B cell (primary cell): Measurements from ENCODE around the gene PAPSS2. TPM values are rescaled to one million over a fixed set of nuclear protein-coding genes. Genes with fewer than 3 reads are reported as not detected.

Source experiments
- ATAC-seq: fragments of 200-7000 bp; cut with Tn5 transposase; one replicate; pipeline ENCODE4 v1.10.0; 2021; ENCODE audit warnings: low read depth, mild to moderate bottlenecking, moderate number of reproducible peaks, moderate library complexity
- CTCF ChIA-PET: fragments of 350-600 bp; sonication (Branson Sonifier 250); formaldehyde crosslinking; loops from one replicate; lab custom pipeline; 2021; ENCODE audit warnings: antibody characterized with exemption, inconsistent platforms; lab: Charles Lee
- POLR2A ChIA-PET: fragments of 350-600 bp; sonication (Branson Sonifier 250); formaldehyde crosslinking; loops from one replicate; lab custom pipeline; 2021; ENCODE audit warnings: antibody characterized with exemption; lab: Charles Lee
- DNase-seq: peaks from one replicate; pipeline ENCODE4 v3.0.0; 2013
- H2AFZ ChIP-seq: 2 replicates; pipeline ENCODE4 v1.6.1; 2012; ENCODE audit warnings: mild to moderate bottlenecking, low read depth, low read length; ENCODE audit not compliant: insufficient read depth, poor library complexity, severe bottlenecking
- H3K27ac ChIP-seq, 2 donors: 1 replicate in 1 of 2; 2 replicates in 1 of 2; pipeline ENCODE4 v1.5.1; 2012 to 2013; ENCODE audit warnings: low read length in 2 of 2, mild to moderate bottlenecking in 2 of 2, moderate library complexity in 1 of 2
- H3K27me3 ChIP-seq, 4 experiments: fragments of 200-600 bp in 1 of 4; sonication (generic) in 1 of 4; replicated peaks in 1 of 4; 1 replicate in 2 of 4; 2 replicates in 2 of 4; pipeline versions ENCODE4 v1.6.1 to v1.7.0; 2013 to 2016; ENCODE audit warnings: low read length in 3 of 4, mild to moderate bottlenecking in 2 of 4, mixed read lengths in 1 of 4, moderate library complexity in 1 of 4; ENCODE audit not compliant: insufficient read depth in 4 of 4, control insufficient read depth in 3 of 4; ENCODE audit errors: control extremely low read depth in 1 of 4
- H3K36me3 ChIP-seq, 2 experiments: replicated peaks in 1 of 2; 1 replicate in 1 of 2; 2 replicates in 1 of 2; pipeline versions ENCODE4 v1.6.1 to v1.7.1; 2013; ENCODE audit warnings: low read length in 1 of 2; ENCODE audit not compliant: insufficient read depth in 2 of 2, control insufficient read depth in 1 of 2; ENCODE audit errors: control extremely low read depth in 1 of 2, extremely low read depth in 1 of 2
- H3K4me1 ChIP-seq, 2 donors: fragments of 200-600 bp in 1 of 2; sonication (generic) in 1 of 2; 1 replicate in 1 of 2; 2 replicates in 1 of 2; pipeline versions ENCODE4 v1.5.1 to v1.6.1; 2013 to 2017; ENCODE audit warnings: low read length in 2 of 2; ENCODE audit not compliant: control insufficient read depth in 2 of 2, insufficient read depth in 2 of 2
- H3K4me2 ChIP-seq: replicated peaks from 2 replicates; pipeline ENCODE3; 2012; ENCODE audit warnings: mild to moderate bottlenecking, low read depth, low read length; ENCODE audit not compliant: poor library complexity, severe bottlenecking
- H3K4me3 ChIP-seq, 5 experiments: fragments of 200-600 bp in 1 of 5; sonication (generic) in 1 of 5; 1 replicate in 3 of 5; 2 replicates in 2 of 5; pipeline versions ENCODE4 v1.5.1 to v1.7.0; 2011 to 2016; ENCODE audit warnings: low read length in 4 of 5, mild to moderate bottlenecking in 4 of 5, low read depth in 2 of 5, control low read depth in 1 of 5, moderate library complexity in 1 of 5; ENCODE audit not compliant: insufficient read depth in 1 of 5; ENCODE audit errors: control extremely low read depth in 1 of 5, extremely low read depth in 1 of 5
- H3K79me2 ChIP-seq: fragments of 200-600 bp; sonication (generic); one replicate; pipeline ENCODE4 v1.6.0; 2016; ENCODE audit warnings: low read length; ENCODE audit not compliant: control insufficient read depth, insufficient read depth
- H3K9ac ChIP-seq: fragments of 200-600 bp; sonication (generic); 2 replicates; pipeline ENCODE4 v1.6.1; 2017; ENCODE audit warnings: mild to moderate bottlenecking, low read length, moderate library complexity
- H3K9me3 ChIP-seq, 3 donors: one replicate each; pipeline versions ENCODE4 v1.6.1 to v1.7.1; 2013; ENCODE audit warnings: low read length in 2 of 3; ENCODE audit not compliant: control insufficient read depth in 2 of 3, insufficient read depth in 1 of 3; ENCODE audit errors: control extremely low read depth in 1 of 3
- H4K20me1 ChIP-seq: 2 replicates; pipeline ENCODE4 v1.6.0; 2012; ENCODE audit warnings: mild to moderate bottlenecking, low read length; ENCODE audit not compliant: insufficient read depth, control insufficient read depth, poor library complexity, severe bottlenecking
- H3K27ac Mint-ChIP-seq: one replicate; pipeline ENCODE4 v1.8.0; 2021; ENCODE audit warnings: mixed read lengths
- H3K27me3 Mint-ChIP-seq: one replicate; pipeline ENCODE4 v1.8.0; 2021; ENCODE audit warnings: mixed read lengths
- H3K4me1 Mint-ChIP-seq: one replicate; pipeline ENCODE4 v1.8.0; 2021; ENCODE audit warnings: mixed read lengths
- H3K4me3 Mint-ChIP-seq: one replicate; pipeline ENCODE4 v1.8.0; 2021; ENCODE audit warnings: mixed read lengths
- H3K9me3 Mint-ChIP-seq: one replicate; pipeline ENCODE4 v1.8.0; 2022; ENCODE audit warnings: mixed read lengths; ENCODE audit not compliant: insufficient read depth
- EZH2 ChIP-seq: IDR thresholded peaks from 2 replicates; pipeline ENCODE4 v1.6.1; 2012; ENCODE audit warnings: borderline replicate concordance, low read depth, mild to moderate bottlenecking, moderate library complexity, low read length; ENCODE audit not compliant: insufficient read depth, poor library complexity, severe bottlenecking
- whole genome bisulfite sequencing: methylation state at CpG from one replicate; pipeline ENCODE4 v1.1.5; 2013; ENCODE audit warnings: missing lambda C conversion rate; ENCODE audit not compliant: insufficient coverage; 5-methylcytosine and 5-hydroxymethylcytosine counted together
- intact Hi-C: fragments of 100-400 bp; cut with micrococcal nuclease; formaldehyde crosslinking; loops from one replicate; pipeline ENCODE4 v1.10.0; 2022
- polyA plus RNA-seq: library from polyadenylated mRNA; depleted of rRNA; stranded (reverse); fragments of >200 nt; gene quantifications from 2 replicates; pipeline ENCODE4 v1.2.3, GENCODE V29; 2012
- total RNA-seq, 2 donors: library from RNA; stranded (reverse); fragments of 120-200 nt in 1 of 2; gene quantifications; 1 replicate in 1 of 2; 2 replicates in 1 of 2; pipeline versions ENCODE4 v1.2.3 to v1.2.4, GENCODE V29; 2013 to 2022
- TF ChIP-seq, protein P1 (sequence below): fragments of 200-600 bp; IDR thresholded peaks from one replicate; pipeline ENCODE4 v1.8.0; 2022; ENCODE audit warnings: antibody characterized with exemption, mild to moderate bottlenecking

The PAPSS2 gene
- total and polyA plus RNA-seq, 2 donors (not counting 1 experiment from before 2014, with no cell fraction given), result not detected

DNA sequence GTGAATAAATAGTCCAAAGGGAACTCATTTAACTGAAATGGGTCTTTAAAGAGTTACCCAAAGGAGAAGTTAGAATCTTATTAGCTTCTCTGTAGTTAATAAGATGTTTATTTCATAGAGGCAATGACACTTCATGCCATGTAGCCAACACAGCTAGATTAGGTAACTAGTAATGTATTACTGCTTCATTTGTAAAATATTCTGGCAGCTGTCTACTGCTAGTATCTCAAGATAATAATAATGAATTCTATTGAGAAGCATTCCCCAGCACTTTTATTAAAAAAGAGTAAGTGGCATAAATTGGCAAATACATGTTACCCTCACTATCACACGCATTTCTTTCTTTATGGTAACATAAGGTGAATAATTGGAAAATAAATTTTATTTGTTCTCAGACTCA lies 10.1 kb downstream of the PAPSS2 start:
- H3K4me3 Mint-ChIP-seq, result no peak overlapping the region

DNA sequence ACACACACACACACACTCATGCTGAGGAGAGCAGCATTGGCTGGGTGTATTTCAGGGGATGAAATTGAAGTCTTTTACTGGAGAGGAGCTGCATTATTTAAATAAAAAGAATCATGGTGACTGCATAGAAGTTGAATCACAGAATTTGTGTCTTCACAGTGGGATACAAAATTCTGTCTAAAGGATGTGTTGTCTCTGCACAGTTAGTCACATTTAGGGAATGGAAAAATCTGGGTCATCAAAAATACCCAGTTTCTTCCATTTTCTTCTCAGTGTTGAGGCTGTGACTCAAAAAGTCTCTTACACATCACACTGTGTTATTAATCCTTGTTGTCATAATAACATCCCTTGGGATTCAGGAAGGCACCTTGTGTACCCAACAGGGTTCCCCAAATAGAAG lies 10.9 kb downstream of the PAPSS2 start:
- Mint-ChIP-seq H3K27me3 (peaks cover 11% of the 10 kb centered on the region), H3K9me3 (no peaks in the 10 kb centered on the region), H3K4me1 (no peaks in the 10 kb centered on the region), H3K27ac (no peak overlapping the region), H3K4me3 (no peak overlapping the region)
- H3K27ac ChIP-seq, result no peak overlapping the region
- H2AFZ ChIP-seq, result no peak overlapping the region
- H3K27me3 ChIP-seq, result peaks cover 0 to 5% (median 0%) of the 10 kb centered on the region in 4 experiments
- no peak overlapping the region for H3K4me2 ChIP-seq
- no peaks in the 10 kb centered on the region for H3K9me3 ChIP-seq
- no peak for DNase-seq
- H3K9ac ChIP-seq, result no peak overlapping the region
- H4K20me1 ChIP-seq, result no peaks in the 10 kb centered on the region
- CTCF ChIA-PET, result no interaction called here
- intact Hi-C loops, result no loop called here
- H3K79me2 ChIP-seq, result no peaks in the 10 kb centered on the region
- POLR2A ChIA-PET, result no interaction called here
- no peaks in the 10 kb centered on the region for H3K36me3 ChIP-seq
- no peak overlapping the region for H3K4me3 ChIP-seq
- no peak for ATAC-seq
- H3K4me1 ChIP-seq, result no peaks in the 10 kb centered on the region
- no peak for TF ChIP-seq EZH2
- TF ChIP-seq, protein P1, sequence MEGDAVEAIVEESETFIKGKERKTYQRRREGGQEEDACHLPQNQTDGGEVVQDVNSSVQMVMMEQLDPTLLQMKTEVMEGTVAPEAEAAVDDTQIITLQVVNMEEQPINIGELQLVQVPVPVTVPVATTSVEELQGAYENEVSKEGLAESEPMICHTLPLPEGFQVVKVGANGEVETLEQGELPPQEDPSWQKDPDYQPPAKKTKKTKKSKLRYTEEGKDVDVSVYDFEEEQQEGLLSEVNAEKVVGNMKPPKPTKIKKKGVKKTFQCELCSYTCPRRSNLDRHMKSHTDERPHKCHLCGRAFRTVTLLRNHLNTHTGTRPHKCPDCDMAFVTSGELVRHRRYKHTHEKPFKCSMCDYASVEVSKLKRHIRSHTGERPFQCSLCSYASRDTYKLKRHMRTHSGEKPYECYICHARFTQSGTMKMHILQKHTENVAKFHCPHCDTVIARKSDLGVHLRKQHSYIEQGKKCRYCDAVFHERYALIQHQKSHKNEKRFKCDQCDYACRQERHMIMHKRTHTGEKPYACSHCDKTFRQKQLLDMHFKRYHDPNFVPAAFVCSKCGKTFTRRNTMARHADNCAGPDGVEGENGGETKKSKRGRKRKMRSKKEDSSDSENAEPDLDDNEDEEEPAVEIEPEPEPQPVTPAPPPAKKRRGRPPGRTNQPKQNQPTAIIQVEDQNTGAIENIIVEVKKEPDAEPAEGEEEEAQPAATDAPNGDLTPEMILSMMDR, result no peak

More for the DNA sequence above, 10.1 kb downstream of the PAPSS2 start:
- no peaks in the 10 kb centered on the region for H3K79me2 ChIP-seq
- H3K9ac ChIP-seq, result no peak overlapping the region
- H3K4me1 Mint-ChIP-seq, result no peaks in the 10 kb centered on the region
- no peak for ATAC-seq
- no peaks in the 10 kb centered on the region for H3K4me1 ChIP-seq
- no peak overlapping the region for H3K27ac Mint-ChIP-seq
- no peak overlapping the region for H3K4me3 ChIP-seq
- H3K27ac ChIP-seq, result no peak overlapping the region
- no peak overlapping the region for H3K4me2 ChIP-seq
- no peaks in the 10 kb centered on the region for H4K20me1 ChIP-seq
- TF ChIP-seq EZH2, result no peak
- TF ChIP-seq, protein P1, result no peak
- peaks cover 14% of the 10 kb centered on the region for H3K27me3 Mint-ChIP-seq
- ChIA-PET CTCF (interaction anchor here (0.6 kb wide), 1 partner anchor 1111 kb away, joined by 3 read pairs; no protein-coding TSS in a partner anchor), POLR2A (no interaction called here)
- DNase-seq, result no peak
- intact Hi-C loops, result no loop called here
- H3K36me3 ChIP-seq, result no peaks in the 10 kb centered on the region
- no peaks in the 10 kb centered on the region for H3K9me3 ChIP-seq
- H3K9me3 Mint-ChIP-seq, result no peaks in the 10 kb centered on the region
- no CpG with 5 or more reads among the region's 1 CpG for WGBS
- H3K27me3 ChIP-seq, result peaks cover 0 to 5% (median 0%) of the 10 kb centered on the region in 4 experiments
- H2AFZ ChIP-seq, result no peak overlapping the region
